SK-N-MC (cell line): ENCODE data around the gene ARID3C.

Source experiments
- DNase-seq: peaks from one replicate; pipeline ENCODE4 v3.0.0-alpha.2; 2011; ENCODE audit warnings: low read depth, low spot score
- H3K27ac ChIP-seq: fragments of 200-600 bp; sonication (generic); 2 replicates; pipeline ENCODE4 v1.5.1; 2016; ENCODE audit warnings: mixed run types
- H3K36me3 ChIP-seq: fragments of 200-600 bp; sonication (generic); 2 replicates; pipeline ENCODE4 v1.6.1; 2017; ENCODE audit warnings: antibody characterized with exemption, low read length, mixed read lengths; ENCODE audit not compliant: insufficient read depth
- H3K4me3 ChIP-seq: fragments of 200-600 bp; sonication (generic); 2 replicates; pipeline ENCODE4 v1.5.1; 2016
- H3K9ac ChIP-seq: fragments of 200-600 bp; sonication (generic); 2 replicates; pipeline ENCODE4 v1.8.0; 2017; ENCODE audit warnings: mixed run types, mixed read lengths; ENCODE audit not compliant: insufficient read length
- H3K9me3 ChIP-seq: fragments of 200-600 bp; sonication (generic); 2 replicates; pipeline ENCODE4 v1.6.1; 2017; ENCODE audit warnings: low read depth, mild to moderate bottlenecking, antibody characterized with exemption, low read length, moderate library complexity, mixed read lengths
- EZH2 ChIP-seq: fragments of 200-600 bp; sonication (generic); IDR thresholded peaks from one replicate; pipeline ENCODE4 v1.6.1; 2017; ENCODE audit warnings: antibody characterized with exemption
- FOXP2 ChIP-seq: optimal IDR thresholded peaks from 2 replicates; pipeline ENCODE3; 2011; ENCODE audit warnings: mild to moderate bottlenecking, moderate library complexity; ENCODE audit not compliant: insufficient read depth; ENCODE audit errors: extremely low read length, control extremely low read depth
- POLR2AphosphoS5 ChIP-seq: IDR thresholded peaks from 2 replicates; pipeline ENCODE4 v1.6.1; 2012; ENCODE audit warnings: mild to moderate bottlenecking, low read depth, low read length, borderline replicate concordance

The ARID3C gene

DNA sequence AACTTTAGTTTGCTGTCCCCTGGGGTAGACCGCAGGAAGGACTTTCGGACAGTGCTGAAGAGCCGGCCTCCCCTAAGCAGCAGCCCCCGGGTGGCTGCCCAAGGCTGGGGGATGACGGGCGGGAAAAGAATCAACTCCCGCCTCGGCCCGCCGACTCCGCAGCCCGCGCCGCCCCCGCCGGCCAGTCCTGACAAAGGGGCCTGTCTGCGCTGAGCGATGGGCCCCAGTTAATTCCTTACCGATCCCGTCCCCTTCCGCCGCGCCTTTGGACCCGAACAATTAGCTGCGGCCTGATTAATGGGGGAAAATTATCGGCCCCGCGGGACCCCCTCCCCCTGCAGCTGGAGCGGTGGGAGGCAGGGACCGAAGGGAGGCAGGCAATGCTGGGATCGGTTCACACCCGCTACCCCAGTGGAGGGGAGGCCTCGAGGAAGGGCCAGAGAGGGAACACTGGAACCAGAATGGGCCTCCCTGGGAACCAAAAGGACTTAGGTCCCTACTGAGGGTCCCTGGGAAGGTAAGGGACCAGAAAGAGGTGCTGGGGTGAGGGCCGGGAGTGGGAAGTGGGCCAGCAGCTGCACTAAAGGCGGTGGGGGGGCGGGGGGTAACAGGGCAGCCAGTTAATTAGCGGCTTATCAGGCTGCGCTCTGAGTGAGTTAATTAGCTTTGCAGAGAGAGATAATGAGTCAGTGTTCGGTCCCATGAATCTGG, 4.2 kb downstream of the ARID3C start:
- no peak overlapping the region for H3K9ac ChIP-seq
- no peaks in the 10 kb centered on the region for H3K9me3 ChIP-seq
- DNase-seq, result no peak
- no peak for TF ChIP-seq EZH2
- TF ChIP-seq POLR2AphosphoS5, result no peak
- TF ChIP-seq FOXP2, result no peak
- no peak overlapping the region for H3K4me3 ChIP-seq
- H3K27ac ChIP-seq, result no peak overlapping the region
- H3K36me3 ChIP-seq, result no peaks in the 10 kb centered on the region

DNA sequence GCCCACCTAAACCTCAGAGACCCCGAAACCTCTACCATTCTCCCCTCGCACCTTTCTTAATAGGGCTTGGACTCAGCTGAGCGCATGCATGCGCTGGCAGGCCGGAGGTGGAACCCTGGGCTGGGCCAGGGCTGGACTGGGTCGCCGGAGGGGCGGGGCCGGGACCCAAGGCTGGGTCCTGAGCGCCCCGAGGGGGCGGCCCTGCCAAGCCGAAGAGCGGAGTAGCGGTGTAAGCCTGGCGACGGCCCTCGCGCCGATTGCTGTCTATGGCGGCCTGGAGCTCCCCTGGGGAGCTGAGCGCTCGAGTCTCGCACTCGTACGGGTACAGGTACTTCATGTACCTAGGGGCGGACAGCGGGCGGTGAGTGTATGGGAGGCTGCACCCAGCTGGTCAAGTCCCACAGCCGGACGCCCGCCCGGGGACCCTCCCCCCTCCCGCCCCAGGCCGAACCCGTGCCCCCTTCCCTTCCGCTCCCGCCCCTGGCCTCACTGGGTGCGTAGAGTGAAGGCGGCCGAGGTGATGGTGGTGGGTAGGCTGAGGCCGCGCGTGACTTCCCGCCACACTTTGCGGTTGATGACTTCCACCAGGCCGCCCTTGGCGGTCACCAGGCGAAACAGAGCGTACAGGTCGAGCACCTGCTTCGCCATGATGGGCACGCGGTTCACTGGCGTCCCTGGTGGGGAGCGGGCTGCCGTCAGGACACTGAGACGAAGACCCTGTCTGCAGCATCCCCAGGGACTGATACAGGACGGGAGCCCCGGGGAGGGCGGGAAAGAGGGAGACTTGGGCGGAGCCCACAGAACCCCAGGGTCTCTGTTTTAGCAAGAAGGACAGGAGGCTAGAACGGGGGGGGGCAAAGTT, 5.3 kb downstream of the ARID3C start:
- Histone ChIP-seq H3K27ac (no peak overlapping the region), H3K9me3 (no peaks in the 10 kb centered on the region), H3K4me3 (no peak overlapping the region), H3K9ac (no peak overlapping the region), H3K36me3 (no peaks in the 10 kb centered on the region)
- TF ChIP-seq POLR2AphosphoS5 (no peak), FOXP2 (no peak), EZH2 (no peak)
- no peak for DNase-seq

DNA sequence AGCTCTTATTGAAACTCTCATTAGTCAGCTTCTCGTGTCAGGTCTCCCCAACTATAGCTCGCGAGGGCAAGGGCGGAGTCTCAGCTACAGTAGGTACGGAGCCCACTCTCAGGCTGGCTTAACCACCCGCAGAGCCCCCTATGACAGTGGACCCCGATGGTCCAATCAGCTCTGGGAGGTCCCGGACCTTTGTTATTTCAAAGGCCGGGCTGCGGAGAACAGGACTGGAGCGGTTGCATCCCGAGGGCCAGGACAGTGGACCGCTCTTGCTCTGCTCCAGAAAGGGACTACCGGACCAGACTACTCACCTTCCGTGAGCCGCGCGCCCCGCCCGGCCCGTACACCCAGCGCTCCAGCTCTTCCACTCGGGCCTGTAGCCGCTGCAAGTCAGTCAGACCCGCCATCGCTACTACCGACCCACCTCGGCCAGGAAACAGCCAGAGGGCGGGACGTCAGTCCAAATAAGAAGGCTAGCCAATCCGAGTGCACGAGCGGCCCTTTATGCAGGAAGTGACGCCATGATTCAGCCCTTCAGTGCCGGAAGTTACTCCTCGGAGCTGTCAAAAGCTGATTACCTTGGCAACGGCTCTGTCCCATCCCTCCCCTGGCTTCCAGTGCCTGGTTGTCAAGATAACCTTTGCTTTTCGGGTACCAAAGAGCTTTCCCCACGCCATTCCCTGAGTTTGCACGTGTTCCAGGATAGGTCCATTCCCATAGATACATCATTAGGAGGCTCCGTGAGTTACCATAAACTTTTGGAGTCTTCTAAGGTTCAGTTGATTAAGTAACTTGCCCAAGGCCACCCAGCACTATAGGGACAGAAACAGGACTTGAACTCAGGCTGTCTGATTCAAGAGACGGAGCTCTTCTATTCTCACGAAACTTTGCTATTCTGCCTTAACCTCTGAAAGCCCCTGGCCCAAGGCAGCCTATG, 8.5 kb downstream of the ARID3C start, which contains the start of gene DCTN3:
TSS of gene DCTN3 (minus strand) at position 435 of the 934 bp plus-strand sequence. CDS start at position 404, 31 bp downstream.
- TF ChIP-seq POLR2AphosphoS5 (peak; percentile 72), FOXP2 (no peak), EZH2 (no peak)
- no peak within 1 kb of the TSS for H3K27ac ChIP-seq
- DNase-seq, result peak; percentile 77
- peak within 1 kb of the TSS; percentile 92 for H3K4me3 ChIP-seq
- peaks cover 6% of the 10 kb centered on the region; the same call in 1 of the 2 replicates for H3K36me3 ChIP-seq
- H3K9ac ChIP-seq, result peak within 1 kb of the TSS; percentile 77
- H3K9me3 ChIP-seq, result no peaks in the 10 kb centered on the region

DNA sequence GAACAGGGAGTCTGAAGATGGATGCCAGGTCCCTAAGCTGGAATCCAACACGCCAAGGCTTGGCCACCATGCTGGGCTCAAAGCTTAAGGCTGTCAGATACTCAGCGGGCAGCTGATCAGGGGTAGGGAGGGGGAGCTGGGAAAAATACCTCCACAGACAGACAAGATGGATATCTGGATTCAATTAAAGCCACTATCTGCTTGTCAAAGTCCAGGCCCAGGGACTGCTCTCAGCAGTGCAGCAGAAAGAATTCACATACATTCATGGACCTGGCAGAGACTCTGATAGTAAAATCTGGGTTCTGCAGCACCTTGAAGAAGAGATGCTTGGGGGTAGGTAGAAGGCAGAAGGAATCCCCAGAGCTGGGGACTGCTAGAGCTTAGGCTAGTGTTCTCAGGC, 13.7 kb downstream of the ARID3C start:
- H3K9ac ChIP-seq, result no peak overlapping the region
- H3K36me3 ChIP-seq, result peaks cover 6% of the 10 kb centered on the region; the same call in 1 of the 2 replicates
- no peak overlapping the region for H3K27ac ChIP-seq
- H3K4me3 ChIP-seq, result no peak overlapping the region
- no peaks in the 10 kb centered on the region for H3K9me3 ChIP-seq
- TF ChIP-seq EZH2, result no peak
- no peak for TF ChIP-seq POLR2AphosphoS5
- no peak for TF ChIP-seq FOXP2
- DNase-seq, result no peak

DNA sequence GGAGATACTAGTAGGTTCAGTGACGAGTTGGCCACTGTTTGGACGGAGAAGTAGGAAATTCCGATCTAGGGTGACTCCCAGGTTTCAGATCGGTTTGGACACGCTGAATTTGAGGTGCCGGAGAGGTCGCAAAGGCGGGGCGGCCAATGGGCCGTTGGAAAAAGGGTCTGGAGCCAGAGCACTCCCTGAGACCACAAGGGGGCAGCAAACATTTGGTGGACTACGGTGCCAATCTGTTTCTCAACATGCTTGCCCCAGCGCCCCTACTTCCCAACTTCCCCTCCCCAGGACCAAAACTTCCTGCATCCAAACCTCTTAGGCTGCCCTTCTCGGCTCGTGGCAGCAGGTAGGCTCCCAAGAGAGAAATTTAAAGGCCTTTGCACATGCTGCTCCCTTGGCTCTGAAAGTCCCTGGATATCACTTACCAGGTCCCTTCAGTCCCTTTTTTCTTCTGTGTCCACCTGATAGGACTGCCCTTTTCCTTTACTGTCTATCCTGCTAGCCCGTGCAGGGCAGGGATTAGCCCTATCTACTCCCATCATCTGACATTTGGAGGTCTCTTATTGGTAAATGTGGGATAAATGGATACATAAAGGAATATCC, 16.0 kb downstream of the ARID3C start:
- no peak for TF ChIP-seq POLR2AphosphoS5
- TF ChIP-seq EZH2, result no peak
- no peak for TF ChIP-seq FOXP2
- peak overlapping the region; percentile 94 for H3K9ac ChIP-seq
- no peaks in the 10 kb centered on the region for H3K9me3 ChIP-seq

DNA sequence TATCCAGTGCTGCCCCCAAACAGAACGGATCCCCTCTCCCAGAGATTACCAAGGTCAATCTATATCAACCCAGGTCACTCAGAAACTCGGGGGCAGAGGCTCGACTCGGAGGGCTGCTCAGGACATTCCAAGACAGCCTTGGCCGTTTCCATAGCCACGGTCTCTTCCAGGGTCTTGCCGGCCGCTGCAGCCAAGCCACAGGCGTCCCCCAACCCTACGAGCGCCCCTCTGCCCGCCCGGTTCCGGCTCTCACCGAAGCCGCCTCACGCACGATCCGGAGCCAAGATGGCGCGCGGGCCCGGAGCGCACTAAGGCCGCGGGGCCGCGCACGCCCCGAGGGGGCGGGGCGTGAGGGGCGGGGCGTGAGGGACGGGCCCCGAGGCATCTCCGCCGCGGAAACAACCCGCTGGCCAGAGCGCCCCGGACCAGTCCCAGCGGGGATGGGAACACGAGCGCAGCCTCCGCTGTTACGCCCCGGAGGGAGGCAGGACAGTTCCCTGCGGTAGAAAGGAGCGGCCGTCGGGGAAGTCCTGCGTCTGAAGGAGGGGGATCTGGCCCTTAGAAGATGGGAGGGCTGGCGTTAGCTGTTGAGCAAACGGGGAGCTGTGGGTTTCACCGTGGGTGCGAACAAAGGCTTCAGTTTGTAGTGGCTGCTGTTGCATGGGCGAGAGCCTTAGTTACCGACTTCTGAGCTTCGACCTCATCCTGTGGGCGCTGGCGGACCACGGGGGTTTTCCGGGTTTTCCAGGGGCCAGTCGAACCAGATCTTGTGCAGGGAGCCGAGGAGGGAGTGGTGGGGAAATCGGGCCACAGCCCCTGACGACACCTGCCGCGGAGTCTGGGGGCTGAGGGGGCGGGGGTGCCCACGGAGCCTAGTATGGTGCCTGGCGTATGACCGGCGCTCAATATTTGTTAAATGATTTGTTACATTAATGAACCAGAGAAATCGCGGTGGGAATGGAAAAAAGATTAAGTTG, 16.8 kb downstream of the ARID3C start, which contains the start of gene RPP25L:
TSS of gene RPP25L (minus strand) at position 287 of the 977 bp plus-strand sequence. CDS start 801 bp downstream, outside the sequence.
- H3K27ac ChIP-seq, result peak within 1 kb of the TSS; percentile 59
- H3K9ac ChIP-seq, result peak within 1 kb of the TSS; percentile 94
- H3K9me3 ChIP-seq, result no peaks in the 10 kb centered on the region
- no peaks in the 10 kb centered on the region for H3K36me3 ChIP-seq
- peak; percentile 95 for TF ChIP-seq POLR2AphosphoS5
- no peak for TF ChIP-seq EZH2
- peak within 1 kb of the TSS; percentile 87 for H3K4me3 ChIP-seq
- no peak for DNase-seq

More for the DNA sequence above, 16.0 kb downstream of the ARID3C start:
- H3K36me3 ChIP-seq, result peaks cover 6% of the 10 kb centered on the region; the same call in 1 of the 2 replicates
- H3K4me3 ChIP-seq, result peak overlapping the region; percentile 87
- DNase-seq, result no peak
- H3K27ac ChIP-seq, result no peak overlapping the region

DNA sequence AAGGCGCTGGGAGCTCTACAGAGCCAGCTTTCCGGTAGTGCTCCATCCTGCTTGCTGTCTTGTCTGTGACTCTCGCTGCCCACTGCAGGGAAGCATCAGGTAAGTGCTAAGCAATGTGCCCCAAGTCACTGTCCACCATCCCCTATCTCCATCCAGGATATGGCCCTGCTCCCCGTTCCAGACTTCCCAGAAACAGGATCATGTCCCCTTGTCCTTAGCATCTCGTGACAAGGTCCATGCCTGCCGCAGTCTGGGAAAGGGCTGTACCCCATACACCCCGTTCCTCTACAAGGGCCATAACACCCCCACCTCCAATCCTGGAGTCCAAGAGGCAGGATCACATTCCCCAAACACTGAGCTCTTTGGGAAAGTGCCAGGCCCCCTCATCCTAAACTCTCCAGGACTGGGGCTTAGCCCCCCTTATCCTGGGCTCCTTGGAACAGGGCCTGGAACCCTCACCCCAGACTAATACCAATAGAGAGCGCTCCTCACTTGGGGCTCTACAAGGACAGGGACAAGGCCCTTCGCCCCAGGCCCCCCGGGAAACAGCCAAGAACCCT, 17.5 kb downstream of the ARID3C start:
- Histone ChIP-seq H3K27ac (peak overlapping the region; percentile 59), H3K9me3 (no peaks in the 10 kb centered on the region), H3K9ac (peak overlapping the region; percentile 94), H3K36me3 (no peaks in the 10 kb centered on the region), H3K4me3 (peak overlapping the region; percentile 87)
- DNase-seq, result no peak
- TF ChIP-seq EZH2, result no peak
- TF ChIP-seq POLR2AphosphoS5, result no peak
- no peak for TF ChIP-seq FOXP2
